HepG2 (cell line): ENCODE results near the gene DEPDC5. TPM values are rescaled to one million over a fixed set of nuclear protein-coding genes. Genes with fewer than 3 reads are reported as not detected.

Source experiments
- ATAC-seq: fragments of 200-7000 bp; cut with Tn5 transposase; 3 replicates; pipeline ENCODE4 v1.9.1; 2020; ENCODE audit warnings: mild to moderate bottlenecking, moderate library complexity
- BruUV-seq: library from RNA; stranded (reverse); fragments of 400-500 nt; replicated peaks from 2 replicates; lab custom pipeline; 2021; lab: Mats Ljungman, UMichigan
- CTCF ChIA-PET: fragments of 300-600 bp; formaldehyde crosslinking; extraction: SDS; loops from one replicate; lab custom pipeline; 2021; ENCODE audit warnings: low total read pairs, inconsistent platforms, low intra/inter-chr PET ratio; lab: Yijun Ruan, JAX
- POLR2A ChIA-PET: fragments of 350-600 bp; sonication (Branson Sonifier 250); formaldehyde crosslinking; loops from one replicate; lab custom pipeline; 2020; ENCODE audit warnings: antibody characterized with exemption, inconsistent platforms; lab: Yijun Ruan, JAX
- DNase-seq: peaks from one replicate; pipeline ENCODE4 v3.0.0-alpha.2; 2015; ENCODE audit warnings: low spot score
- FAIRE-seq: peaks from 3 replicates; lab custom pipeline; 2011; peaks lifted over from hg19 to GRCh38; lab: Jason Lieb, UNC
- H2AFZ ChIP-seq: one replicate; pipeline ENCODE4 v1.6.1; 2011; ENCODE audit warnings: low read length, inconsistent platforms
- H3K27ac ChIP-seq: fragments of 300-600 bp; 3 replicates; pipeline ENCODE4 v1.8.0; 2011; ENCODE audit warnings: mixed run types, mild to moderate bottlenecking, mixed read lengths, low read length, inconsistent platforms; ENCODE audit not compliant: insufficient read depth; ENCODE audit errors: extremely low read length
- H3K27me3 ChIP-seq, 2 experiments: fragments of 200-600 bp in 1 of 2; 2 replicates in 1 of 2; 3 replicates in 1 of 2; pipeline versions ENCODE4 v1.6.0 to v1.8.0; 2011; ENCODE audit warnings: low read length in 2 of 2, mild to moderate bottlenecking in 2 of 2, moderate library complexity in 2 of 2, inconsistent platforms in 1 of 2; ENCODE audit not compliant: insufficient read depth in 2 of 2, control insufficient read depth in 1 of 2
- H3K36me3 ChIP-seq, 2 experiments: fragments of 200-600 bp in 1 of 2; replicated peaks in 1 of 2; 2 replicates in 1 of 2; 3 replicates in 1 of 2; pipeline versions ENCODE4 v1.5.1 to v1.8.0; 2011; ENCODE audit warnings: low read length in 2 of 2, inconsistent platforms in 1 of 2; ENCODE audit not compliant: insufficient read depth in 2 of 2, control insufficient read depth in 1 of 2
- H3K4me1 ChIP-seq: 2 replicates; pipeline ENCODE4 v1.5.1; 2012; ENCODE audit warnings: low read length, inconsistent platforms; ENCODE audit not compliant: insufficient read depth
- H3K4me2 ChIP-seq: 2 replicates; pipeline ENCODE4 v1.6.0; 2011; ENCODE audit warnings: low read depth, low read length, inconsistent platforms
- H3K4me3 ChIP-seq, 3 experiments: fragments of 200-600 bp in 1 of 3; sonication (generic), shearing (Covaris generic) in 1 of 3; replicated peaks in 1 of 3; 2 replicates each; pipeline ENCODE4 v1.5.1; 2011 to 2016; ENCODE audit warnings: low read length in 3 of 3, inconsistent platforms in 2 of 3, low read depth in 2 of 3, mild to moderate bottlenecking in 2 of 3, control low read depth in 1 of 3, mixed read lengths in 1 of 3; ENCODE audit not compliant: insufficient read depth in 1 of 3
- H3K79me2 ChIP-seq: one replicate; pipeline ENCODE4 v1.6.1; 2011; ENCODE audit warnings: low read length, inconsistent platforms; ENCODE audit not compliant: insufficient read depth
- H3K9ac ChIP-seq: 2 replicates; pipeline ENCODE4 v1.6.0; 2011; ENCODE audit warnings: mild to moderate bottlenecking, low read depth, low read length, inconsistent platforms; ENCODE audit not compliant: insufficient read depth
- H3K9me3 ChIP-seq: 2 replicates; pipeline ENCODE4 v1.5.1; 2012; ENCODE audit warnings: mild to moderate bottlenecking, low read length
- H4K20me1 ChIP-seq: 2 replicates; pipeline ENCODE4 v1.6.0; 2011; ENCODE audit warnings: inconsistent platforms, mild to moderate bottlenecking, low read length, moderate library complexity; ENCODE audit not compliant: insufficient read depth
- DPF2 ChIP-seq: sonication (generic); formaldehyde crosslinking; IDR thresholded peaks from 2 replicates; pipeline ENCODE4 v1.4.0; 2020; ENCODE audit warnings: mild to moderate bottlenecking, low read depth, missing genetic modification reagents, borderline replicate concordance
- FOXM1 ChIP-seq: sonication (generic); formaldehyde crosslinking; IDR thresholded peaks from 2 replicates; pipeline ENCODE4 v1.5.0; 2020; ENCODE audit warnings: missing genetic modification reagents
- GTF2F1 ChIP-seq: fragments of 150-350 bp; IDR thresholded peaks from 2 replicates; pipeline ENCODE4 v1.6.1; 2014; ENCODE audit warnings: low read length
- MXD3 ChIP-seq: IDR thresholded peaks from 2 replicates; pipeline ENCODE4 v1.6.1; 2016; ENCODE audit warnings: mild to moderate bottlenecking, missing biosample characterization, missing genetic modification reagents
- MYNN ChIP-seq: sonication (generic); formaldehyde crosslinking; IDR thresholded peaks from 2 replicates; pipeline ENCODE4 v1.4.0; 2020; ENCODE audit warnings: mild to moderate bottlenecking, low read depth, missing genetic modification reagents
- PHF5A ChIP-seq: IDR thresholded peaks from one replicate; pipeline ENCODE4 v1.6.1; 2018; ENCODE audit warnings: low read depth, missing genetic modification reagents; ENCODE audit not compliant: unreplicated experiment
- SRSF4 ChIP-seq: fragments of 200-400 bp; formaldehyde crosslinking; IDR thresholded peaks from one replicate; pipeline ENCODE4 v1.6.1; 2018; ENCODE audit warnings: mild to moderate bottlenecking, low read depth, low read length, moderate library complexity; ENCODE audit not compliant: poor library complexity, severe bottlenecking
- STAT5B ChIP-seq: sonication (generic); formaldehyde crosslinking; IDR thresholded peaks from 2 replicates; pipeline ENCODE4 v1.4.0; 2020; ENCODE audit warnings: missing genetic modification reagents
- TBP ChIP-seq: sonication (generic); formaldehyde crosslinking; IDR thresholded peaks from 2 replicates; pipeline ENCODE4 v1.5.0; 2020; ENCODE audit warnings: missing genetic modification reagents
- ZEB1 ChIP-seq: IDR thresholded peaks from 2 replicates; pipeline ENCODE4 v1.6.1; 2012; ENCODE audit warnings: mild to moderate bottlenecking, low read depth, inconsistent platforms; ENCODE audit not compliant: insufficient replicate concordance
- ZNF546 ChIP-seq: sonication (generic); formaldehyde crosslinking; conservative IDR thresholded peaks from 2 replicates; pipeline ENCODE4 v1.8.1; 2023; ENCODE audit warnings: mild to moderate bottlenecking, missing genetic modification reagents
- ZNF569 ChIP-seq: sonication (generic); formaldehyde crosslinking; IDR thresholded peaks from 2 replicates; pipeline ENCODE4 v1.5.0; 2020; ENCODE audit warnings: mild to moderate bottlenecking, missing genetic modification reagents, moderate library complexity, borderline replicate concordance
- ZNF747 ChIP-seq: sonication (generic); formaldehyde crosslinking; IDR thresholded peaks from 2 replicates; pipeline ENCODE4 v1.8.1; 2023; ENCODE audit warnings: missing genetic modification reagents, mild to moderate bottlenecking, borderline replicate concordance
- WGBS: methylation state at CpG from one replicate; pipeline ENCODE4 v1.1.6; 2017; ENCODE audit warnings: low lambda C conversion rate; 5-methylcytosine and 5-hydroxymethylcytosine counted together
- in situ Hi-C: cut with HindIII; loops from 2 replicates; pipeline ENCODE4 v1.10.0; 2017; ENCODE audit warnings: low pct_unique_long_range_greater_than_20kb; ENCODE audit not compliant: extremely low pct_ligation_motif_present
- intact Hi-C: fragments of 100-400 bp; cut with micrococcal nuclease; formaldehyde crosslinking; loops from one replicate; pipeline ENCODE4 v1.10.0; 2022; ENCODE audit not compliant: unreplicated experiment
- polyA plus RNA-seq, 8 experiments: library from polyadenylated mRNA; depleted of rRNA in 3 of 8; stranded (reverse) in 7 of 8; unstranded in 1 of 8; fragments of >200 nt; fragmentation: Illumina TruSeq in 4 of 8; extraction: Trizol in 4 of 8; gene quantifications; 2 replicates each; pipeline versions ENCODE4 v1.2.1 to v1.2.3, GENCODE V29; 2011 to 2016; ENCODE audit warnings: low read depth in 4 of 8, missing spikeins in 1 of 8, mixed read lengths in 1 of 8; ENCODE audit not compliant: insufficient read depth in 1 of 8
- total RNA-seq, 5 experiments: library from RNA; depleted of rRNA; stranded (reverse); fragments of >200 nt; fragmentation: Illumina TruSeq; extraction: Trizol; gene quantifications; 2 replicates each; pipeline ENCODE4 v1.2.3, GENCODE V29; 2016; ENCODE audit warnings: low read depth in 1 of 5

DEPDC5 gene
- total and polyA plus RNA-seq, 2 of the 13 experiments (the other 11 are each of a cell fraction or from before 2014, with no cell fraction given), result 9.8 to 12.4 TPM

GRCh38 chr22:31909977-31910376 is 156.2 kb downstream of the DEPDC5 start:
- no peak for TF ChIP-seq ZNF546 (CRISPR knock-in tag)
- TF ChIP-seq MYNN (CRISPR knock-in tag), result no peak
- no peak for TF ChIP-seq STAT5B
- no peak for TF ChIP-seq DPF2
- TF ChIP-seq ZEB1, result no peak
- no peak for TF ChIP-seq FOXM1 (CRISPR knock-in tag)
- TF ChIP-seq PHF5A (CRISPR knock-in tag), result no peak
- TF ChIP-seq ZNF569 (CRISPR knock-in tag), result no peak
- TF ChIP-seq ZNF747, result no peak
- no peak for TF ChIP-seq MXD3 (CRISPR knock-in tag)
- TF ChIP-seq GTF2F1, result no peak
- no peak for TF ChIP-seq TBP (CRISPR knock-in tag)
- TF ChIP-seq SRSF4, result no peak
- TF ChIP-seq, all 625 proteins: peak for 0
- Histone ChIP-seq H3K36me3 (0 out of 5 replicates have a peak, but pooled peaks cover 0 to 12% of the 10 kb centered on the region in 2 experiments), H3K79me2 (no peaks in the 10 kb centered on the region), H3K27me3 (no peaks in the 10 kb centered on the region), H3K27ac (no peak overlapping the region), H2AFZ (no peak overlapping the region), H3K9me3 (no peaks in the 10 kb centered on the region), H3K9ac (no peak overlapping the region), H4K20me1 (no peaks in the 10 kb centered on the region), H3K4me3 (no peak overlapping the region), H3K4me2 (no peak overlapping the region), H3K4me1 (peaks cover 38% of the 10 kb centered on the region)
- in situ Hi-C loops, result no loop called here
- WGBS, result 81% methylated on average over 4 of the region's 5 CpGs
- BruUV-seq, result no TSS peak
- ChIA-PET CTCF (no interaction called here), POLR2A (no interaction called here)
- no peak for DNase-seq
- no peak for FAIRE-seq
- intact Hi-C loops, result no loop called here
- ATAC-seq, result no peak
